Measurements from ENCODE around the gene MAPT.
A peak's percentile ranks its signal among the peaks of the same experiment; 100 is the strongest.
"Not testable (repeated sequence)": the region's sequence is repeated elsewhere in the genome, so short reads cannot be mapped to it uniquely, and the experiment has no call there.

Gene MAPT

GRCh38 chr17:45997166-45997565 is 102.8 kb downstream of the MAPT start:
- DNase-seq = no peak

GRCh38 chr17:45997624-45998023 is 103.3 kb downstream of the MAPT start:
- no peak for DNase-seq

- DNase-seq = no peak
Measured at GRCh38 chr17:45998987-45999899, 104.9 kb downstream of the MAPT start, which contains the start of gene STH. Gene STH (plus strand): TSS chr17:45999250. CDS start chr17:45999280, 30 bp downstream.

- no peak for DNase-seq
Measured at GRCh38 chr17:45999900-46000290, 105.5 kb downstream of the MAPT start.

GRCh38 chr17:46000292-46000691 is 105.9 kb downstream of the MAPT start:
- DNase-seq = no peak

- DNase-seq = no peak
Measured at GRCh38 chr17:46000757-46001156, 106.4 kb downstream of the MAPT start.

- no peak for DNase-seq
Measured at GRCh38 chr17:46001390-46002310, 107.3 kb downstream of the MAPT start.

- DNase-seq = peak; percentile 68
Measured at GRCh38 chr17:46002311-46002972, 108.1 kb downstream of the MAPT start.

- no peak for DNase-seq
Measured at GRCh38 chr17:46002973-46003316, 108.6 kb downstream of the MAPT start.

GRCh38 chr17:46003907-46004748 is 109.8 kb downstream of the MAPT start:
- no peak for DNase-seq

GRCh38 chr17:46006082-46006481 is 111.7 kb downstream of the MAPT start:
- not testable (repeated sequence) for DNase-seq

- no peak for DNase-seq
Measured at GRCh38 chr17:46007461-46007965, 113.2 kb downstream of the MAPT start.

- DNase-seq = no peak
Measured at GRCh38 chr17:46008591-46008990, 114.2 kb downstream of the MAPT start.

- DNase-seq = no peak
Measured at GRCh38 chr17:46009681-46010596, 115.6 kb downstream of the MAPT start.

- DNase-seq = no peak
Measured at GRCh38 chr17:46010597-46011186, 116.3 kb downstream of the MAPT start.

- DNase-seq = no peak
Measured at GRCh38 chr17:46011711-46012505, 117.6 kb downstream of the MAPT start.

- no peak for DNase-seq
Measured at GRCh38 chr17:46012506-46013079, 118.2 kb downstream of the MAPT start.

- no peak for DNase-seq
Measured at GRCh38 chr17:46013127-46013501, 118.8 kb downstream of the MAPT start.

GRCh38 chr17:46013502-46014165 is 119.3 kb downstream of the MAPT start:
- no peak for DNase-seq

Data from activated CD4-positive, CD25-positive, alpha-beta regulatory T cell treated with anti-CD3 and anti-CD28 coated beads, Interleukin-2, amount 50 U/mL, for 72 hours (primary cell).